ENCODE results near the gene STK11IP. TPM values are rescaled to one million over a fixed set of nuclear protein-coding genes. Genes with fewer than 3 reads are reported as not detected.

The STK11IP gene
- total and polyA plus RNA-seq, 2 of the 13 experiments (the other 11 are each of a cell fraction or from before 2014, with no cell fraction given), result 12.8 to 24.0 TPM

DNA sequence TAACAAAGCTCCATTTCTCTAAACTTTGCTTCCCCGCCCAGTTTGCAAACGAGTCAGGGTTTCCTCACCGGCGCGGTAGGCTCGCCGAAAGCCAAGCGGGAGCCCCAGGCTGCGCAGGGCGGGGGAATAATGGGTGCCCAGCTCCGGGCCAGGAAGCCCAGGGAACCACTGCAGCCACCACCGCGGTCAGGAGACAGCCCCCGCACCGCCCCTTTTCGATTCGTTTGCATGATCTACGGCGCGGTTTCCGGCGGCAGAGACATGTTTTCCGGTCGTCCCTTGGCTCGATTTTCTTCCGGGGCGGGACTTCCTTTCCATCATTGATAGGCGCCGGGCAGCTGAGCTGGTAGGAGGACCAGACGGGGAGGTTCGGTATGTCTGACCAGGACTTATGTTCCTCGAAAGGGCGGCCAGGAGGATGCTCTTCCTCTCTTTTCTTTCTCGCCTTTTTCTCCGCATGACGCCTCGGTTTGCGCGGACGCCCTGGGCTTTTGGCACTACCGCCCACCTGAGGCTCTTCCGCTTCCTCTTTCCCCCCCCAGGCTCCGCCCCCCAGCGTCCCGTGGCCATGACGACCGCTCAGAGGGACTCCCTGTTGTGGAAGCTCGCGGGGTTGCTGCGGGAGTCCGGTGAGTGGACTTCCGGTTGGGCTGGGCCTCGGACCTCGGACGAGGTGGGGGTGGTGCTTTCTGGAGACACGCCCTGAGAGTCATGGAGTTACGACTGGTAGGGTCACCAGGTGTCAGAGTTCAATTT, at the start of gene STK11IP (continued):
- TF ChIP-seq, protein P1, sequence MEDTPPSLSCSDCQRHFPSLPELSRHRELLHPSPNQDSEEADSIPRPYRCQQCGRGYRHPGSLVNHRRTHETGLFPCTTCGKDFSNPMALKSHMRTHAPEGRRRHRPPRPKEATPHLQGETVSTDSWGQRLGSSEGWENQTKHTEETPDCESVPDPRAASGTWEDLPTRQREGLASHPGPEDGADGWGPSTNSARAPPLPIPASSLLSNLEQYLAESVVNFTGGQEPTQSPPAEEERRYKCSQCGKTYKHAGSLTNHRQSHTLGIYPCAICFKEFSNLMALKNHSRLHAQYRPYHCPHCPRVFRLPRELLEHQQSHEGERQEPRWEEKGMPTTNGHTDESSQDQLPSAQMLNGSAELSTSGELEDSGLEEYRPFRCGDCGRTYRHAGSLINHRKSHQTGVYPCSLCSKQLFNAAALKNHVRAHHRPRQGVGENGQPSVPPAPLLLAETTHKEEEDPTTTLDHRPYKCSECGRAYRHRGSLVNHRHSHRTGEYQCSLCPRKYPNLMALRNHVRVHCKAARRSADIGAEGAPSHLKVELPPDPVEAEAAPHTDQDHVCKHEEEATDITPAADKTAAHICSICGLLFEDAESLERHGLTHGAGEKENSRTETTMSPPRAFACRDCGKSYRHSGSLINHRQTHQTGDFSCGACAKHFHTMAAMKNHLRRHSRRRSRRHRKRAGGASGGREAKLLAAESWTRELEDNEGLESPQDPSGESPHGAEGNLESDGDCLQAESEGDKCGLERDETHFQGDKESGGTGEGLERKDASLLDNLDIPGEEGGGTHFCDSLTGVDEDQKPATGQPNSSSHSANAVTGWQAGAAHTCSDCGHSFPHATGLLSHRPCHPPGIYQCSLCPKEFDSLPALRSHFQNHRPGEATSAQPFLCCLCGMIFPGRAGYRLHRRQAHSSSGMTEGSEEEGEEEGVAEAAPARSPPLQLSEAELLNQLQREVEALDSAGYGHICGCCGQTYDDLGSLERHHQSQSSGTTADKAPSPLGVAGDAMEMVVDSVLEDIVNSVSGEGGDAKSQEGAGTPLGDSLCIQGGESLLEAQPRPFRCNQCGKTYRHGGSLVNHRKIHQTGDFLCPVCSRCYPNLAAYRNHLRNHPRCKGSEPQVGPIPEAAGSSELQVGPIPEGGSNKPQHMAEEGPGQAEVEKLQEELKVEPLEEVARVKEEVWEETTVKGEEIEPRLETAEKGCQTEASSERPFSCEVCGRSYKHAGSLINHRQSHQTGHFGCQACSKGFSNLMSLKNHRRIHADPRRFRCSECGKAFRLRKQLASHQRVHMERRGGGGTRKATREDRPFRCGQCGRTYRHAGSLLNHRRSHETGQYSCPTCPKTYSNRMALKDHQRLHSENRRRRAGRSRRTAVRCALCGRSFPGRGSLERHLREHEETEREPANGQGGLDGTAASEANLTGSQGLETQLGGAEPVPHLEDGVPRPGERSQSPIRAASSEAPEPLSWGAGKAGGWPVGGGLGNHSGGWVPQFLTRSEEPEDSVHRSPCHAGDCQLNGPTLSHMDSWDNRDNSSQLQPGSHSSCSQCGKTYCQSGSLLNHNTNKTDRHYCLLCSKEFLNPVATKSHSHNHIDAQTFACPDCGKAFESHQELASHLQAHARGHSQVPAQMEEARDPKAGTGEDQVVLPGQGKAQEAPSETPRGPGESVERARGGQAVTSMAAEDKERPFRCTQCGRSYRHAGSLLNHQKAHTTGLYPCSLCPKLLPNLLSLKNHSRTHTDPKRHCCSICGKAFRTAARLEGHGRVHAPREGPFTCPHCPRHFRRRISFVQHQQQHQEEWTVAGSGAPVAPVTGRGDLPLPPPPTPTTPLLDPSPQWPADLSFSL (CRISPR knock-in tag; IDR thresholded peaks at IDR 0.05), result no peak
- TF ChIP-seq TBP (CRISPR knock-in tag; IDR thresholded peaks at IDR 0.05) (peak; percentile 77; the same call in 1 of the 2 replicates), ZNF367 (CRISPR knock-in tag; IDR thresholded peaks at IDR 0.05; ENCODE audit: borderline replicate concordance) (no peak), CENPX (CRISPR knock-in tag; IDR thresholded peaks at IDR 0.05) (no peak)
- TF ChIP-seq, protein P2, sequence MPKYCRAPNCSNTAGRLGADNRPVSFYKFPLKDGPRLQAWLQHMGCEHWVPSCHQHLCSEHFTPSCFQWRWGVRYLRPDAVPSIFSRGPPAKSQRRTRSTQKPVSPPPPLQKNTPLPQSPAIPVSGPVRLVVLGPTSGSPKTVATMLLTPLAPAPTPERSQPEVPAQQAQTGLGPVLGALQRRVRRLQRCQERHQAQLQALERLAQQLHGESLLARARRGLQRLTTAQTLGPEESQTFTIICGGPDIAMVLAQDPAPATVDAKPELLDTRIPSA (CRISPR knock-in tag; IDR thresholded peaks at IDR 0.05; ENCODE audit: borderline replicate concordance), result no peak
- TF ChIP-seq, protein P3, sequence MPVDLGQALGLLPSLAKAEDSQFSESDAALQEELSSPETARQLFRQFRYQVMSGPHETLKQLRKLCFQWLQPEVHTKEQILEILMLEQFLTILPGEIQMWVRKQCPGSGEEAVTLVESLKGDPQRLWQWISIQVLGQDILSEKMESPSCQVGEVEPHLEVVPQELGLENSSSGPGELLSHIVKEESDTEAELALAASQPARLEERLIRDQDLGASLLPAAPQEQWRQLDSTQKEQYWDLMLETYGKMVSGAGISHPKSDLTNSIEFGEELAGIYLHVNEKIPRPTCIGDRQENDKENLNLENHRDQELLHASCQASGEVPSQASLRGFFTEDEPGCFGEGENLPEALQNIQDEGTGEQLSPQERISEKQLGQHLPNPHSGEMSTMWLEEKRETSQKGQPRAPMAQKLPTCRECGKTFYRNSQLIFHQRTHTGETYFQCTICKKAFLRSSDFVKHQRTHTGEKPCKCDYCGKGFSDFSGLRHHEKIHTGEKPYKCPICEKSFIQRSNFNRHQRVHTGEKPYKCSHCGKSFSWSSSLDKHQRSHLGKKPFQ (CRISPR knock-in tag; IDR thresholded peaks at IDR 0.05; ENCODE audit: insufficient replicate concordance), result no peak
- TF ChIP-seq, protein P4, sequence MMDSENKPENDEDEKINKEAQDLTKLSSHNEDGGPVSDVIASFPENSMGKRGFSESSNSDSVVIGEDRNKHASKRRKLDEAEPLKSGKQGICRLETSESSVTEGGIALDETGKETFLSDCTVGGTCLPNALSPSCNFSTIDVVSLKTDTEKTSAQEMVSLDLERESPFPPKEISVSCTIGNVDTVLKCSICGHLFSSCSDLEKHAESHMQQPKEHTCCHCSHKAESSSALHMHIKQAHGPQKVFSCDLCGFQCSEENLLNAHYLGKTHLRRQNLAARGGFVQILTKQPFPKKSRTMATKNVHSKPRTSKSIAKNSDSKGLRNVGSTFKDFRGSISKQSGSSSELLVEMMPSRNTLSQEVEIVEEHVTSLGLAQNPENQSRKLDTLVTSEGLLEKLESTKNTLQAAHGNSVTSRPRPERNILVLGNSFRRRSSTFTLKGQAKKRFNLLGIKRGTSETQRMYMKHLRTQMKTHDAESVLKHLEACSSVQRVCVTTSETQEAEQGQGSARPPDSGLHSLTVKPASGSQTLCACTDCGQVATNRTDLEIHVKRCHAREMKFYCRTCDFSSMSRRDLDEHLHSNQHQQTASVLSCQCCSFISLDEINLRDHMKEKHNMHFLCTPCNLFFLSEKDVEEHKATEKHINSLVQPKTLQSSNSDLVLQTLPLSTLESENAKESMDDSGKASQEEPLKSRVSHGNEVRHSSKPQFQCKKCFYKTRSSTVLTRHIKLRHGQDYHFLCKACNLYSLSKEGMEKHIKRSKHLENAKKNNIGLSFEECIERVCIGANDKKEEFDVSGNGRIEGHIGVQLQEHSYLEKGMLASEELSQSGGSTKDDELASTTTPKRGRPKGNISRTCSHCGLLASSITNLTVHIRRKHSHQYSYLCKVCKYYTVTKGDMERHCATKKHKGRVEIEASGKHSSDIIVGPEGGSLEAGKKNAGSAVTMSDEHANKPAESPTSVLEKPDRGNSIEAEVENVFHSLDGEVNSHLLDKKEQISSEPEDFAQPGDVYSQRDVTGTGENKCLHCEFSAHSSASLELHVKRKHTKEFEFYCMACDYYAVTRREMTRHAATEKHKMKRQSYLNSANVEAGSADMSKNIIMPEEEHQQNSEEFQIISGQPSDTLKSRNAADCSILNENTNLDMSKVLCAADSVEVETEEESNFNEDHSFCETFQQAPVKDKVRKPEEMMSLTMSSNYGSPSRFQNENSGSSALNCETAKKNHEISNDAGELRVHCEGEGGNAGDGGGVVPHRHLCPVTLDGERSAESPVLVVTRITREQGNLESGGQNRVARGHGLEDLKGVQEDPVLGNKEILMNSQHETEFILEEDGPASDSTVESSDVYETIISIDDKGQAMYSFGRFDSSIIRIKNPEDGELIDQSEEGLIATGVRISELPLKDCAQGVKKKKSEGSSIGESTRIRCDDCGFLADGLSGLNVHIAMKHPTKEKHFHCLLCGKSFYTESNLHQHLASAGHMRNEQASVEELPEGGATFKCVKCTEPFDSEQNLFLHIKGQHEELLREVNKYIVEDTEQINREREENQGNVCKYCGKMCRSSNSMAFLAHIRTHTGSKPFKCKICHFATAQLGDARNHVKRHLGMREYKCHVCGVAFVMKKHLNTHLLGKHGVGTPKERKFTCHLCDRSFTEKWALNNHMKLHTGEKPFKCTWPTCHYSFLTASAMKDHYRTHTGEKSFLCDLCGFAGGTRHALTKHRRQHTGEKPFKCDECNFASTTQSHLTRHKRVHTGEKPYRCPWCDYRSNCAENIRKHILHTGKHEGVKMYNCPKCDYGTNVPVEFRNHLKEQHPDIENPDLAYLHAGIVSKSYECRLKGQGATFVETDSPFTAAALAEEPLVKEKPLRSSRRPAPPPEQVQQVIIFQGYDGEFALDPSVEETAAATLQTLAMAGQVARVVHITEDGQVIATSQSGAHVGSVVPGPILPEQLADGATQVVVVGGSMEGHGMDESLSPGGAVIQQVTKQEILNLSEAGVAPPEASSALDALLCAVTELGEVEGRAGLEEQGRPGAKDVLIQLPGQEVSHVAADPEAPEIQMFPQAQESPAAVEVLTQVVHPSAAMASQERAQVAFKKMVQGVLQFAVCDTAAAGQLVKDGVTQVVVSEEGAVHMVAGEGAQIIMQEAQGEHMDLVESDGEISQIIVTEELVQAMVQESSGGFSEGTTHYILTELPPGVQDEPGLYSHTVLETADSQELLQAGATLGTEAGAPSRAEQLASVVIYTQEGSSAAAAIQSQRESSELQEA (CRISPR knock-in tag; IDR thresholded peaks at IDR 0.05; ENCODE audit: not compliant biosample characterization), result peak; percentile 75
- TF ChIP-seq, protein P5, sequence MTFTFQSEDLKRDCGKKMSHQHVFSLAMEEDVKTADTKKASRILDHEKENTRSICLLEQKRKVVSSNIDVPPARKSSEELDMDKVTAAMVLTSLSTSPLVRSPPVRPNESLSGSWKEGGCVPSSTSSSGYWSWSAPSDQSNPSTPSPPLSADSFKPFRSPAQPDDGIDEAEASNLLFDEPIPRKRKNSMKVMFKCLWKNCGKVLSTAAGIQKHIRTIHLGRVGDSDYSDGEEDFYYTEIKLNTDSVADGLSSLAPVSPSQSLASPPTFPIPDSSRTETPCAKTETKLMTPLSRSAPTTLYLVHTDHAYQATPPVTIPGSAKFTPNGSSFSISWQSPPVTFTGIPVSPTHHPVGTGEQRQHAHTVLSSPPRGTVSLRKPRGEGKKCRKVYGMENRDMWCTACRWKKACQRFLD (CRISPR knock-in tag; IDR thresholded peaks at IDR 0.05; ENCODE audit: borderline replicate concordance), result no peak; the same call in 1 of the 2 replicates

All from HepG2 (cell line).